Breast epithelium (tissue), 4 donors: ENCODE results near the gene INAFM2. TPM values are rescaled to one million over a fixed set of nuclear protein-coding genes. Genes with fewer than 3 reads are reported as not detected.

Experiments
- DNase-seq, 2 donors: peaks; one replicate each; pipeline ENCODE4 v3.0.0-alpha.2; 2019; ENCODE audit warnings: low spot score in 2 of 2
- H3K27ac ChIP-seq, 2 donors: fragments of 200-600 bp; sonication (generic) in 1 of 2; one replicate each; pipeline ENCODE4 v1.5.1; 2016 to 2019; ENCODE audit warnings: mild to moderate bottlenecking in 1 of 2
- H3K27me3 ChIP-seq, 2 donors: fragments of 200-600 bp; sonication (generic) in 1 of 2; one replicate each; pipeline versions ENCODE4 v1.5.1 to v1.6.0; 2017 to 2019; ENCODE audit warnings: control low read depth in 1 of 2, mild to moderate bottlenecking in 1 of 2
- H3K36me3 ChIP-seq: fragments of 200-600 bp; one replicate; pipeline ENCODE4 v1.5.1; 2019
- H3K4me1 ChIP-seq, 2 donors: fragments of 200-600 bp; sonication (generic); one replicate each; pipeline ENCODE4 v1.5.1; 2016 to 2019; ENCODE audit warnings: control low read depth in 1 of 2
- H3K4me3 ChIP-seq, 3 donors: fragments of 200-600 bp; sonication (generic); 1 replicate in 2 of 3; 2 replicates in 1 of 3; pipeline ENCODE4 v1.5.1; 2016 to 2019; ENCODE audit warnings: mild to moderate bottlenecking in 3 of 3, moderate library complexity in 2 of 3
- H3K9me3 ChIP-seq, 2 donors: fragments of 200-600 bp; sonication (generic) in 1 of 2; one replicate each; pipeline ENCODE4 v1.5.1; 2016 to 2019; ENCODE audit warnings: control low read depth in 1 of 2
- POLR2A ChIP-seq: fragments of 450-650 bp; IDR thresholded peaks from one replicate; pipeline ENCODE4 v1.6.1; 2016; ENCODE audit warnings: antibody characterized with exemption, mild to moderate bottlenecking, moderate library complexity
- POLR2AphosphoS5 ChIP-seq, 3 donors: sonication (generic); formaldehyde crosslinking; IDR thresholded peaks; one replicate each; pipeline ENCODE4 v1.6.1; 2017; ENCODE audit warnings: antibody characterized with exemption in 3 of 3
- intact Hi-C: fragments of 100-400 bp; cut with DNase I; formaldehyde crosslinking; loops from one replicate; pipeline ENCODE4 v1.15.1; 2023; ENCODE audit warnings: low total_unique reads
- total RNA-seq, 3 donors: library from RNA; depleted of rRNA; stranded (reverse); fragments of >200 nt; gene quantifications; one replicate each; pipeline ENCODE4 v1.1.0, GENCODE V29; 2016
- TF ChIP-seq, protein P1 (sequence below), 3 donors: fragments of 450-650 bp; IDR thresholded peaks; one replicate each; pipeline ENCODE4 v1.5.1; 2016 to 2017; ENCODE audit warnings: antibody characterized with exemption in 3 of 3, mild to moderate bottlenecking in 3 of 3, moderate library complexity in 3 of 3

INAFM2 gene
- total RNA-seq, 3 donors from 2014 or later = 5.1 to 17.3 (median 12.5) TPM

DNA sequence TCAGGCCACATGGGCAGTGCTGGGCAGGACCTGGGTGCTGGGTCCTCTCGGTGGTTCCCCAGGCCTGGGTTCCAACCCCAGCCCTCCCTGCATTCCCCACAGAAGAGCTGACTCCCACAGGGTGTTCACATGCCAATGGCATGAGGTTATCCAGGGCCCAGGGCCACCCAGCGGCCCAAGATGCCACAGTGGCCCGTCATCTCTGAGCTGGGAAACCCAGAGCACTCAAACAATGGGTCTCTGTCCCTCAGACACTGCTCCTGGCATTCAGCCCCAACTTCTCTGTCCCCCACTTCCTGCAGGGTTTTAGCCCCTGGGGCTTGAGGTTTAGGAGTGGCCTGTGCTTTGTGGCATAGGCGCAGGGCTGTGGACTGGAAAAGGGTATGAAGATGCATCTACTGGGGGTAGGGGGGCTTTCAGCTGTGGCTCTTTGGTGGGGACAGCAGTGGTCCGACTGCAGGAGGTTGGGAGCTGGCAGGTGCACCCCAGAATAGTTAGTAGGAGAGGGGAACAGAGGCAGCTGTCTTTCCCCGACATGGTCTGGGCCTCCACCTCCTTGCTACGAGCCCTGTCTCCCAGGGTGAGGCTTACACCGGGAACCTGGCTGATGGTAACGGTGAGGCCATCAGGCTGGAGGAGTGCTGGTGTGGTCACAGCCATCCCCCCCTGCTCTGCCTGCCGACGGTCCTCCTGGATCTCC is 15.6 kb downstream of the INAFM2 start:
- intact Hi-C loops = no loop called here
- peaks cover 42 to 58% of the 10 kb centered on the region in 2 donors for H3K4me1 ChIP-seq
- DNase-seq = peak in 1 of 2 donors; percentile 94
- TF ChIP-seq POLR2AphosphoS5 (IDR thresholded peaks at IDR 0.05) = peak in 1 of 3 donors; percentile 59
- TF ChIP-seq, protein P1, sequence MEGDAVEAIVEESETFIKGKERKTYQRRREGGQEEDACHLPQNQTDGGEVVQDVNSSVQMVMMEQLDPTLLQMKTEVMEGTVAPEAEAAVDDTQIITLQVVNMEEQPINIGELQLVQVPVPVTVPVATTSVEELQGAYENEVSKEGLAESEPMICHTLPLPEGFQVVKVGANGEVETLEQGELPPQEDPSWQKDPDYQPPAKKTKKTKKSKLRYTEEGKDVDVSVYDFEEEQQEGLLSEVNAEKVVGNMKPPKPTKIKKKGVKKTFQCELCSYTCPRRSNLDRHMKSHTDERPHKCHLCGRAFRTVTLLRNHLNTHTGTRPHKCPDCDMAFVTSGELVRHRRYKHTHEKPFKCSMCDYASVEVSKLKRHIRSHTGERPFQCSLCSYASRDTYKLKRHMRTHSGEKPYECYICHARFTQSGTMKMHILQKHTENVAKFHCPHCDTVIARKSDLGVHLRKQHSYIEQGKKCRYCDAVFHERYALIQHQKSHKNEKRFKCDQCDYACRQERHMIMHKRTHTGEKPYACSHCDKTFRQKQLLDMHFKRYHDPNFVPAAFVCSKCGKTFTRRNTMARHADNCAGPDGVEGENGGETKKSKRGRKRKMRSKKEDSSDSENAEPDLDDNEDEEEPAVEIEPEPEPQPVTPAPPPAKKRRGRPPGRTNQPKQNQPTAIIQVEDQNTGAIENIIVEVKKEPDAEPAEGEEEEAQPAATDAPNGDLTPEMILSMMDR (IDR thresholded peaks at IDR 0.05) = no peak
- no peaks in the 10 kb centered on the region for H3K27me3 ChIP-seq
- peak overlapping the region; percentile 96 to 97 for H3K27ac ChIP-seq
- no peaks in the 10 kb centered on the region for H3K36me3 ChIP-seq
- H3K4me3 ChIP-seq = peak overlapping the region in 2 of 3 donors; percentile 44 to 67
- no peaks in the 10 kb centered on the region for H3K9me3 ChIP-seq

DNA sequence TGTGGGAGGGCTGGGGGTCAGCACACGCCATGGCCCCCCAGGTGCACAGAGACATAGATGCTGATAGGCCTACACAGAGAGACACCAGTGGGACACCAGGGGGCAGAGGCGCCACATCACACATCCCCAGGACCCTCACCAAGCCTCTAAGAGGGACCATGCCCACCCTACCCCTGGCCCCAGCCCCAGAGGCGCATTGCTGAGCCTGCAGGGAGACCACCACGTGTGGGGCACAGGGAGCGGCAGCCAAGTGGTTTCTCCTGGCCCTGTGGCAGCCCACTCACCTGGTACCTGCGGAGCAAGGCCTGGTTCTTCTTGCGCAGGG is 16.1 kb downstream of the INAFM2 start:
- intact Hi-C loops = no loop called here
- H3K27ac ChIP-seq = peak overlapping the region; percentile 96 to 97
- TF ChIP-seq POLR2A (no peak), POLR2AphosphoS5 (IDR thresholded peaks at IDR 0.05) (no peak)
- TF ChIP-seq, protein P1 (IDR thresholded peaks at IDR 0.05) = no peak
- H3K27me3 ChIP-seq = no peaks in the 10 kb centered on the region
- no peaks in the 10 kb centered on the region for H3K9me3 ChIP-seq
- no peaks in the 10 kb centered on the region for H3K36me3 ChIP-seq
- no peak for DNase-seq
- peak overlapping the region; percentile 36 to 67 (median 44) for H3K4me3 ChIP-seq
- H3K4me1 ChIP-seq = peaks cover 38 to 54% of the 10 kb centered on the region in 2 donors

DNA sequence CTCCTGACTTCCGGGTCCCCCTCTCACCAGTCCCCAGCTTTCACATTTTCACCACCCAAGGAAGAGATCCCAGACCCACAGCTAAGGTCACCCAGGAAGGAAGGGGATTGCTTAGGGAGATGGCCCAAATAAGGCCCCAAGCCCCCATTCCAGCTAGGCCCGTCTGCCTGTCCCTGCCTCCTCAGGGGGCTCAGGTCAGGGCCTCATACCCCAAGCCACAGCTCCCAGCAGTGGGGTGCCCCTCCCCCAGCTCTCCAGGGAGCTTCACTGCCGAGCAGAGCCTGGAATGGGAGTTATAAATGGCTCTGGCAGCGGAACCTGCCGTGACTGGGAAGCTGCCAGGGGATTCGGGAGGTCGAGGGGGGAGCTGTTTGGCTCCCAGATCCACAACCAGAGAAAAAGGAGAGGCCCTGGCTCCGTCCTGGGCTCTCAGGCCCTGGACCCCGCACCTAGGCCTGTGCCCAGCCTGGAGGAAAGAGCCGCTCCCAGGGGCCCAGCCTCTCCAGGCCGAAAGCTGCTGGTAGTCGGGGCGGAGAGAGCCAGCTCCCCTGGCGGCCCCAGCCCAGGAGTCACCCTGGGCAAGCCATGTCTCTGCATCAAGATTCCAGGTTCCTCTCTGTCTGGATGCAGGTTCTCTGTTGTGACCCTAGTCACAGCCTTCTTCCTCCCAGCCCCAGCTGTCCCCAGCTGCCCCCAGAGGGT is 16.7 kb downstream of the INAFM2 start:
- intact Hi-C loops = no loop called here
- H3K27me3 ChIP-seq = no peaks in the 10 kb centered on the region
- peak overlapping the region; percentile 36 to 67 (median 44) for H3K4me3 ChIP-seq
- no peaks in the 10 kb centered on the region for H3K36me3 ChIP-seq
- H3K4me1 ChIP-seq = peaks cover 32 to 59% of the 10 kb centered on the region in 2 donors
- DNase-seq = no peak
- TF ChIP-seq, protein P1 (IDR thresholded peaks at IDR 0.05) = no peak
- TF ChIP-seq POLR2A (no peak), POLR2AphosphoS5 (IDR thresholded peaks at IDR 0.05) (peak in 2 of 3 donors; percentile 37 to 56)
- no peaks in the 10 kb centered on the region for H3K9me3 ChIP-seq
- peak overlapping the region; percentile 96 to 97 for H3K27ac ChIP-seq

DNA sequence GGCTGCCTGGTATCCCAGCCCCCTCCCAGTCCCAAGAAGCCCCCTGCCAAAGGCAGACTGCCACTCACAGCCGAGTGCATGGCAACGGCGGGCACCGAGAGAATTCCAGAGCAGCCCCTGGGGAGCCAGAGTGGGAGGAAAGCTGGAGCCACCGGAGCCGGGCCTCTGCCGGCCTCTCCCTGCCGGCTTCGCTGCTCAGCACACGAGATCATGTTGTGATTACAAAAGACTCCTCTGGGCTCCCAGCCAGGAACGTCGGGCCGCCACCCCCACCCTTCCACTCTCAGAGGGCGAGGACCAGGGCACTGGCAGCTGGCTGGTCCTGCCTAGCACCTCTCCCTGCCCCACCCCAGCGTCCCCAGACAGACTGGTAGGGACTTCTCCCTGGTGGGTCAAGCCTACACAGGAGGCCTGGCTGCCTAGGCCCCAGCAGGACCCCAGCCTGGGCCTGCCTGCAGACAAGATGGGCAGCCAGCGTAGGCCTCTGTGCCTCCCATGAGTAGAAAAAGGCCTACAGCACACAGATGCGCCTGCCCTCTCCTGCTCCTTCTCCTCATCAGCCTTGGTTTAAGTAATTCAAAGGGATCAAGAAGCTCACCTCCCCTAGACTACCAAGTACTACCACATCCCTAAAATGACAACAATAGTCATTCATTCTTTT is 17.4 kb downstream of the INAFM2 start, which contains the start of gene CCDC9B:
CCDC9B (minus strand) TSS at position 200 of the 661 bp plus-strand sequence; CDS start at position 80, 120 bp downstream.
- Histone ChIP-seq H3K27me3 (no peaks in the 10 kb centered on the region), H3K27ac (peak within 1 kb of the TSS; percentile 96 to 97), H3K9me3 (no peaks in the 10 kb centered on the region), H3K4me1 (peaks cover 27 to 53% of the 10 kb centered on the region in 2 donors), H3K36me3 (no peaks in the 10 kb centered on the region), H3K4me3 (peak within 1 kb of the TSS; percentile 36 to 67 (median 44))
- peak in 2 of 3 donors; percentile 46 to 77 for TF ChIP-seq POLR2AphosphoS5 (IDR thresholded peaks at IDR 0.05)
- TF ChIP-seq POLR2A = no peak
- DNase-seq = peak; percentile 89 to 96
- intact Hi-C loops = no loop called here

DNA sequence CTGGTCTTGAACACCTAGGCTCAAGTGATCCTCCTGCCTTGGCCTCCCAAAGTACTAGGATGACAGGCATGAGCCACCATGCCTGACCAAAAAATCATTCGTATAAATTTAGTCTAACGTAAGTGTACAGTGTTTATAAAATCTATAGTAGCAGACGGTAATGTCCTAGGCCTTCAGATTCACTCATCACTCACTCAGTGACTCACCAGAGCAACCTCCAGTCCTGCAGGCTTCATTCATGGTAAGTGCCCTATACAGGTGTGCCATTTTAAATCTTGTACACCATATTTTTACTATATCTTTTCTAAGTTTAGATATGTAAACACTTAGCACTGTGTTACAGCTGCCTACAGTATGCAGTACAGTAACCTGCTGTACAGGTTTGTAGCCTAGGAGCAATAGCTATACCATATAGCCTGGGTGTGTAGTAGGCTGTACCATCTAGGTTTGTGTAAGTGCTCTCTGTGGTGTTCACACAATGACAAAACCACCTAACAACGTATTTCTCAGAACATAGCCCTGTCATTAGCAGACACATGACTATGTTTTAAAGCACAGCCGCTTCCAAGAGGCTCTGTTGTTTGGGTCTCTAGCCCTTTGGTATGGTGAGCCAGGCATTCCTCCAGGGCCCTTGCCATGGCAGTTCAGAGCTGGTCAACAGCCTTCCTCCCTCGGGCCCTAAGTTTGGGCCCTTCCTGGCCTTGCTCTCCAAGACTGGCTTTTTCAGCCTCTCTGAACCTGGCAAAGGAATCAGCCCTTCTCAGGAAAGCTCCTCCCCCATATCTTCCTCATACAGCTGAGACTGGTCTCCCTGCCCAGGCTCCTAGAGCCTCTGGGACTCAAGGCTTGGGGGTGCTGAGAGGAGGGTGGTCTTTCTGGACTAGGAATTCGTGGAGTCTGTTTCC is 19.2 kb downstream of the INAFM2 start:
- intact Hi-C loops = no loop called here
- Histone ChIP-seq H3K27ac (peak overlapping the region; percentile 37 to 77), H3K27me3 (no peaks in the 10 kb centered on the region), H3K36me3 (no peaks in the 10 kb centered on the region), H3K4me1 (peaks cover 18 to 39% of the 10 kb centered on the region in 2 donors), H3K4me3 (no peak overlapping the region), H3K9me3 (no peaks in the 10 kb centered on the region)
- no peak for DNase-seq
- TF ChIP-seq, protein P1 (IDR thresholded peaks at IDR 0.05) = no peak
- TF ChIP-seq POLR2A (no peak), POLR2AphosphoS5 (IDR thresholded peaks at IDR 0.05) (no peak)
